ENCODE data around the gene LZTFL1.

LZTFL1 gene

GRCh38 chr3:45798034-45798433 is 43.9 kb downstream of the LZTFL1 start:
- no peak overlapping the region for H3K4me3 ChIP-seq (ENCODE audit: low read depth, low read length)
- no peak for TF ChIP-seq CTCF (IDR thresholded peaks at IDR 0.05; ENCODE audit: low read depth, low read length)

- H3K4me3 ChIP-seq (ENCODE audit: low read depth, low read length) = no peak overlapping the region
- no peak for TF ChIP-seq CTCF (IDR thresholded peaks at IDR 0.05; ENCODE audit: low read depth, low read length)
Measured at GRCh38 chr3:45796902-45797637, 44.8 kb downstream of the LZTFL1 start.

- TF ChIP-seq CTCF (IDR thresholded peaks at IDR 0.05; ENCODE audit: low read depth, low read length) = no peak
- H3K4me3 ChIP-seq (ENCODE audit: low read depth, low read length) = 0 out of 2 replicates have a peak within 1 kb of the TSS, but pooled peaks have one; percentile 3
Measured at GRCh38 chr3:45795882-45796765, 45.8 kb downstream of the LZTFL1 start, which contains the start of gene SLC6A20. Gene SLC6A20 (minus strand): TSS chr3:45796536. CDS start chr3:45796419, 117 bp downstream.

- H3K4me3 ChIP-seq (ENCODE audit: low read depth, low read length) = no peak overlapping the region
- no peak for TF ChIP-seq CTCF (IDR thresholded peaks at IDR 0.05; ENCODE audit: low read depth, low read length)
Measured at GRCh38 chr3:45795509-45795881, 46.4 kb downstream of the LZTFL1 start.

- H3K4me3 ChIP-seq (ENCODE audit: low read depth, low read length) = no peak overlapping the region
- TF ChIP-seq CTCF (IDR thresholded peaks at IDR 0.05; ENCODE audit: low read depth, low read length) = no peak
Measured at GRCh38 chr3:45794660-45795059, 47.3 kb downstream of the LZTFL1 start.

GRCh38 chr3:45794177-45794560 is 47.8 kb downstream of the LZTFL1 start:
- no peak for TF ChIP-seq CTCF (IDR thresholded peaks at IDR 0.05; ENCODE audit: low read depth, low read length)

More at GRCh38 chr3:45794177-45794560, 47.8 kb downstream of the LZTFL1 start:
- H3K4me3 ChIP-seq (ENCODE audit: low read depth, low read length) = no peak overlapping the region
